HCT116 (cell line): ENCODE measurements around the gene GMEB2. TPM values are rescaled to one million over a fixed set of nuclear protein-coding genes. Genes with fewer than 3 reads are reported as not detected.

Experiments used
- ATAC-seq: fragments of 200-7000 bp; cut with Tn5 transposase; 2 replicates; pipeline ENCODE4 v1.9.1; 2020; ENCODE audit warnings: mild to moderate bottlenecking, moderate library complexity
- BruUV-seq: library from RNA; stranded (reverse); fragments of 400-500 nt; replicated peaks from 2 replicates; lab custom pipeline; 2021; lab: Mats Ljungman, UMichigan
- CTCF ChIA-PET: fragments of 300-600 bp; sonication (Branson Sonifier 250); formaldehyde crosslinking; loops from one replicate; lab custom pipeline; 2021; ENCODE audit warnings: antibody characterized with exemption; lab: Charles Lee
- POLR2A ChIA-PET: fragments of 300-600, 350-600 bp; sonication (Branson Sonifier 250); formaldehyde crosslinking; loops from one replicate; lab custom pipeline; 2021; ENCODE audit warnings: antibody characterized with exemption; lab: Charles Lee
- RAD21 ChIA-PET, 2 experiments: fragments of 300-600 bp; sonication (Branson Sonifier 250); formaldehyde crosslinking; loops; one replicate each; lab custom pipeline; 2023; ENCODE audit warnings: low total read pairs in 2 of 2; ENCODE audit not compliant: uncharacterized antibody in 2 of 2, unreplicated experiment in 2 of 2, low non-redundant PET in 1 of 2; lab: Charles Lee
- DNase-seq: peaks from one replicate; pipeline ENCODE4 v3.0.0-alpha.2; 2010; ENCODE audit warnings: low read depth, low spot score
- H2AFZ ChIP-seq: fragments of 200-600 bp; shearing (Covaris generic), sonication (generic); 2 replicates; pipeline ENCODE4 v1.6.1; 2017; ENCODE audit warnings: low read depth, mixed run types, mixed read lengths, antibody characterized with exemption, low read length; ENCODE audit not compliant: poor library complexity, severe bottlenecking
- H3K27ac ChIP-seq: 2 replicates; pipeline ENCODE4 v1.5.1; 2012; ENCODE audit warnings: low read depth, low read length
- H3K27me3 ChIP-seq: fragments of 200-600 bp; sonication (generic); 2 replicates; pipeline ENCODE4 v1.6.1; 2016; ENCODE audit warnings: mixed run types, low read length, mixed read lengths; ENCODE audit not compliant: insufficient read depth
- H3K36me3 ChIP-seq, 2 experiments: fragments of 200-500 bp in 1 of 2; fragments of 200-600 bp in 1 of 2; sonication (Bioruptor generic) in 1 of 2; sonication (generic) in 1 of 2; 2 replicates each; pipeline versions ENCODE4 v1.5.1 to v1.6.1; 2014 to 2016; ENCODE audit warnings: low read length in 2 of 2, inconsistent platforms in 1 of 2, mixed read lengths in 1 of 2, mixed run types in 1 of 2; ENCODE audit not compliant: insufficient read depth in 2 of 2, control insufficient read depth in 1 of 2
- H3K4me1 ChIP-seq, 2 experiments: fragments of 200-600 bp in 1 of 2; sonication (generic) in 1 of 2; 2 replicates each; pipeline versions ENCODE4 v1.5.1 to v1.6.1; 2012 to 2017; ENCODE audit warnings: low read length in 2 of 2, inconsistent platforms in 1 of 2, mild to moderate bottlenecking in 1 of 2, mixed read lengths in 1 of 2, mixed run types in 1 of 2, moderate library complexity in 1 of 2; ENCODE audit not compliant: insufficient read depth in 2 of 2, control insufficient read depth in 1 of 2
- H3K4me2 ChIP-seq: fragments of 200-600 bp; sonication (generic); 2 replicates; pipeline ENCODE4 v1.6.1; 2017; ENCODE audit warnings: mixed run types, low read length, mixed read lengths
- H3K4me3 ChIP-seq, 2 experiments: fragments of 200-600 bp in 1 of 2; sonication (generic) in 1 of 2; replicated peaks in 1 of 2; 2 replicates each; pipeline ENCODE4 v1.5.1; 2011 to 2016; ENCODE audit warnings: low read length in 2 of 2, control low read depth in 1 of 2, low read depth in 1 of 2, mild to moderate bottlenecking in 1 of 2, mixed read lengths in 1 of 2, mixed run types in 1 of 2
- H3K79me2 ChIP-seq: fragments of 200-600 bp; sonication (generic); 2 replicates; pipeline ENCODE4 v1.6.1; 2017; ENCODE audit warnings: mild to moderate bottlenecking, mixed run types, low read length, moderate library complexity, mixed read lengths; ENCODE audit not compliant: insufficient read depth
- H3K9ac ChIP-seq: fragments of 200-600 bp; sonication (generic); 2 replicates; pipeline ENCODE4 v1.6.1; 2016; ENCODE audit warnings: low read length, mixed read lengths
- H3K9me2 ChIP-seq: fragments of 200-600 bp; sonication (generic), shearing (Covaris generic); 2 replicates; pipeline ENCODE4 v1.6.1; 2017; ENCODE audit warnings: mixed run types, mild to moderate bottlenecking, moderate library complexity; ENCODE audit not compliant: insufficient read depth
- H3K9me3 ChIP-seq, 2 experiments: fragments of 200-500 bp in 1 of 2; fragments of 200-600 bp in 1 of 2; sonication (Bioruptor generic) in 1 of 2; sonication (generic) in 1 of 2; 2 replicates each; pipeline ENCODE4 v1.6.1; 2014 to 2017; ENCODE audit warnings: low read length in 2 of 2, mixed read lengths in 2 of 2, inconsistent platforms in 1 of 2, low read depth in 1 of 2, mild to moderate bottlenecking in 1 of 2, mixed run types in 1 of 2, moderate library complexity in 1 of 2; ENCODE audit not compliant: control insufficient read depth in 1 of 2, insufficient read depth in 1 of 2
- H4K20me1 ChIP-seq: fragments of 200-600 bp; sonication (generic), shearing (Covaris generic); 2 replicates; pipeline ENCODE4 v1.6.1; 2017; ENCODE audit warnings: mixed run types, mild to moderate bottlenecking, moderate library complexity; ENCODE audit not compliant: insufficient read depth
- CBX3 ChIP-seq: IDR thresholded peaks from 2 replicates; pipeline ENCODE4 v1.6.1; 2012; ENCODE audit warnings: low read depth
- CEBPB ChIP-seq: IDR thresholded peaks from 2 replicates; pipeline ENCODE4 v1.6.1; 2012; ENCODE audit warnings: low read depth
- CTCF ChIP-seq, 3 experiments: fragments of 200-600 bp in 1 of 3; sonication (generic) in 1 of 3; IDR thresholded peaks in 2 of 3; conservative IDR thresholded peaks in 1 of 3; 2 replicates each; pipeline ENCODE4 v1.5.1; 2012 to 2017; ENCODE audit warnings: low read depth in 2 of 3, low read length in 2 of 3, antibody characterized with exemption in 1 of 3, borderline replicate concordance in 1 of 3, control low read depth in 1 of 3, mild to moderate bottlenecking in 1 of 3, mixed read lengths in 1 of 3, mixed run types in 1 of 3, moderate library complexity in 1 of 3; ENCODE audit not compliant: insufficient read depth in 1 of 3
- EGR1 ChIP-seq: IDR thresholded peaks from 2 replicates; pipeline ENCODE4 v1.6.1; 2012; ENCODE audit warnings: low read depth
- ELF1 ChIP-seq: IDR thresholded peaks from 2 replicates; pipeline ENCODE4 v1.6.1; 2012; ENCODE audit warnings: low read depth, borderline replicate concordance
- EZH2phosphoT487 ChIP-seq: fragments of 200-600 bp; IDR thresholded peaks from 2 replicates; pipeline ENCODE4 v1.6.1; 2018; ENCODE audit warnings: antibody characterized with exemption, borderline replicate concordance
- FOSL1 ChIP-seq: IDR thresholded peaks from 2 replicates; pipeline ENCODE4 v1.6.1; 2012; ENCODE audit warnings: low read depth
- JUND ChIP-seq: IDR thresholded peaks from 2 replicates; pipeline ENCODE4 v1.6.1; 2012
- MAX ChIP-seq: IDR thresholded peaks from 2 replicates; pipeline ENCODE4 v1.6.1; 2012
- POLR2A ChIP-seq: IDR thresholded peaks from 2 replicates; pipeline ENCODE4 v1.7.0; 2011; ENCODE audit warnings: borderline replicate concordance; ENCODE audit not compliant: insufficient read depth, insufficient read length; ENCODE audit errors: extremely low read depth
- POLR2AphosphoS5 ChIP-seq: IDR thresholded peaks from 2 replicates; pipeline ENCODE4 v1.6.1; 2011; ENCODE audit warnings: mild to moderate bottlenecking, low read depth, low read length, moderate library complexity
- RAD21 ChIP-seq: IDR thresholded peaks from 2 replicates; pipeline ENCODE4 v1.6.1; 2012; ENCODE audit warnings: low read depth, mild to moderate bottlenecking
- SRF ChIP-seq: IDR thresholded peaks from 2 replicates; pipeline ENCODE4 v1.6.1; 2012; ENCODE audit warnings: low read depth
- TCF7L2 ChIP-seq: IDR thresholded peaks from 2 replicates; pipeline ENCODE4 v1.7.0; 2011; ENCODE audit warnings: borderline replicate concordance, inconsistent platforms; ENCODE audit not compliant: insufficient read depth, insufficient read length; ENCODE audit errors: extremely low read depth
- YY1 ChIP-seq: IDR thresholded peaks from 2 replicates; pipeline ENCODE4 v1.6.1; 2011; ENCODE audit warnings: low read length, low read depth, moderate library complexity, mild to moderate bottlenecking; ENCODE audit not compliant: insufficient replicate concordance; ENCODE audit errors: extremely low read depth
- ZBTB33 ChIP-seq: IDR thresholded peaks from 2 replicates; pipeline ENCODE4 v1.6.1; 2011; ENCODE audit warnings: mild to moderate bottlenecking, low read length, moderate library complexity; ENCODE audit not compliant: insufficient replicate concordance; ENCODE audit errors: extremely low read depth
- ZFX ChIP-seq: fragments of 450-650 bp; IDR thresholded peaks from 2 replicates; pipeline ENCODE4 v1.6.1; 2017
- intact Hi-C: fragments of 100-400 bp; cut with micrococcal nuclease; formaldehyde crosslinking; loops from 2 replicates; pipeline ENCODE4 v1.10.0; 2022
- total RNA-seq: library from RNA; stranded (reverse); gene quantifications from one replicate; pipeline ENCODE4 v1.2.1, GENCODE V29; 2021; ENCODE audit not compliant: unreplicated experiment
- TF ChIP-seq, protein P1 (sequence below): IDR thresholded peaks from 2 replicates; pipeline ENCODE4 v1.6.1; 2012; ENCODE audit warnings: low read depth

Gene GMEB2
- total RNA-seq, 1 experiment from 2014 or later, result 13.9 TPM

DNA sequence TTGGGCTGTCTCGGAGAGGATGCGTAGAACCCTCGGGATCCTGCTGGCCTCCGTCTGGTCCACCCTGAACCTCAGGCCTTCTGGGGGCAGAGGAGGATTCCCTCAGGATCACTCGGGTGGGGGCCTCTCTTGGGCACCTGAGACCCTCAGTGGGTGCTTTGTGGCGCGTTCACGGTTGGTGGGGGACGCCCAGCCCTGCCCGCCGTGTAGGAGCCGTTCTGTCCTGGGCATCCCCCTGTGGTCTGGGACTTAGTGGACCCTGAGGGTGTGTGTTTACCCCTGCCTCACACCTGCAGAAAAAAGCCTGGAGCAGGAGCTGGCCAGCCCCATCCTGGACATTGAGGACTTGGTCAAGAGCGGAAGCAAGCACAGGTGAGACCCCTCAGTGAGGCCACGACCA lies 38.8 kb upstream of the GMEB2 start:
- no peak overlapping the region for H3K9ac ChIP-seq
- H3K36me3 ChIP-seq, result peaks cover 21 to 51% of the 10 kb centered on the region in 2 experiments
- H3K9me2 ChIP-seq, result no peaks in the 10 kb centered on the region
- TF ChIP-seq EZH2phosphoT487, result no peak
- TF ChIP-seq CTCF (IDR thresholded peaks at IDR 0.05 in 2 of 3, conservative IDR thresholded peaks at IDR 0.05 in 1 of 3; ENCODE audit: borderline replicate concordance in 1 of 3, insufficient read depth in 1 of 3, low read depth in 2 of 3, low read length in 2 of 3), result no peak
- TF ChIP-seq POLR2AphosphoS5, result no peak
- no peak for TF ChIP-seq SRF
- TF ChIP-seq TCF7L2, result no peak
- no peak for TF ChIP-seq YY1
- TF ChIP-seq CBX3, result no peak
- no peak for TF ChIP-seq ZFX
- TF ChIP-seq ZBTB33, result no peak
- TF ChIP-seq ELF1, result no peak
- TF ChIP-seq, protein P1, sequence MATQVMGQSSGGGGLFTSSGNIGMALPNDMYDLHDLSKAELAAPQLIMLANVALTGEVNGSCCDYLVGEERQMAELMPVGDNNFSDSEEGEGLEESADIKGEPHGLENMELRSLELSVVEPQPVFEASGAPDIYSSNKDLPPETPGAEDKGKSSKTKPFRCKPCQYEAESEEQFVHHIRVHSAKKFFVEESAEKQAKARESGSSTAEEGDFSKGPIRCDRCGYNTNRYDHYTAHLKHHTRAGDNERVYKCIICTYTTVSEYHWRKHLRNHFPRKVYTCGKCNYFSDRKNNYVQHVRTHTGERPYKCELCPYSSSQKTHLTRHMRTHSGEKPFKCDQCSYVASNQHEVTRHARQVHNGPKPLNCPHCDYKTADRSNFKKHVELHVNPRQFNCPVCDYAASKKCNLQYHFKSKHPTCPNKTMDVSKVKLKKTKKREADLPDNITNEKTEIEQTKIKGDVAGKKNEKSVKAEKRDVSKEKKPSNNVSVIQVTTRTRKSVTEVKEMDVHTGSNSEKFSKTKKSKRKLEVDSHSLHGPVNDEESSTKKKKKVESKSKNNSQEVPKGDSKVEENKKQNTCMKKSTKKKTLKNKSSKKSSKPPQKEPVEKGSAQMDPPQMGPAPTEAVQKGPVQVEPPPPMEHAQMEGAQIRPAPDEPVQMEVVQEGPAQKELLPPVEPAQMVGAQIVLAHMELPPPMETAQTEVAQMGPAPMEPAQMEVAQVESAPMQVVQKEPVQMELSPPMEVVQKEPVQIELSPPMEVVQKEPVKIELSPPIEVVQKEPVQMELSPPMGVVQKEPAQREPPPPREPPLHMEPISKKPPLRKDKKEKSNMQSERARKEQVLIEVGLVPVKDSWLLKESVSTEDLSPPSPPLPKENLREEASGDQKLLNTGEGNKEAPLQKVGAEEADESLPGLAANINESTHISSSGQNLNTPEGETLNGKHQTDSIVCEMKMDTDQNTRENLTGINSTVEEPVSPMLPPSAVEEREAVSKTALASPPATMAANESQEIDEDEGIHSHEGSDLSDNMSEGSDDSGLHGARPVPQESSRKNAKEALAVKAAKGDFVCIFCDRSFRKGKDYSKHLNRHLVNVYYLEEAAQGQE, result no peak
- no peak for TF ChIP-seq EGR1
- no peak for TF ChIP-seq POLR2A
- no peak for TF ChIP-seq RAD21
- TF ChIP-seq MAX, result no peak
- no peak for TF ChIP-seq JUND
- no peak for TF ChIP-seq FOSL1
- no peak for TF ChIP-seq CEBPB
- H3K27me3 ChIP-seq, result no peaks in the 10 kb centered on the region
- ATAC-seq (no peak), DNase-seq (no peak)
- no peaks in the 10 kb centered on the region for H3K9me3 ChIP-seq
- no peak overlapping the region for H3K4me3 ChIP-seq
- no TSS peak for BruUV-seq
- H4K20me1 ChIP-seq, result no peaks in the 10 kb centered on the region
- RAD21 ChIA-PET, result no interaction called here
- no peaks in the 10 kb centered on the region for H3K4me1 ChIP-seq
- intact Hi-C loops, result no loop called here
- H3K79me2 ChIP-seq, result peaks cover 40% of the 10 kb centered on the region
- H3K4me2 ChIP-seq, result no peak overlapping the region
- no peak overlapping the region for H3K27ac ChIP-seq
- H2AFZ ChIP-seq, result no peak overlapping the region
- CTCF ChIA-PET, result no interaction called here
- POLR2A ChIA-PET, result no interaction called here
